ENCODE results near the gene EXOG.
"Not testable (repeated sequence)": the region's sequence is repeated elsewhere in the genome, so short reads cannot be mapped to it uniquely, and the experiment has no call there.

Gene EXOG

DNA sequence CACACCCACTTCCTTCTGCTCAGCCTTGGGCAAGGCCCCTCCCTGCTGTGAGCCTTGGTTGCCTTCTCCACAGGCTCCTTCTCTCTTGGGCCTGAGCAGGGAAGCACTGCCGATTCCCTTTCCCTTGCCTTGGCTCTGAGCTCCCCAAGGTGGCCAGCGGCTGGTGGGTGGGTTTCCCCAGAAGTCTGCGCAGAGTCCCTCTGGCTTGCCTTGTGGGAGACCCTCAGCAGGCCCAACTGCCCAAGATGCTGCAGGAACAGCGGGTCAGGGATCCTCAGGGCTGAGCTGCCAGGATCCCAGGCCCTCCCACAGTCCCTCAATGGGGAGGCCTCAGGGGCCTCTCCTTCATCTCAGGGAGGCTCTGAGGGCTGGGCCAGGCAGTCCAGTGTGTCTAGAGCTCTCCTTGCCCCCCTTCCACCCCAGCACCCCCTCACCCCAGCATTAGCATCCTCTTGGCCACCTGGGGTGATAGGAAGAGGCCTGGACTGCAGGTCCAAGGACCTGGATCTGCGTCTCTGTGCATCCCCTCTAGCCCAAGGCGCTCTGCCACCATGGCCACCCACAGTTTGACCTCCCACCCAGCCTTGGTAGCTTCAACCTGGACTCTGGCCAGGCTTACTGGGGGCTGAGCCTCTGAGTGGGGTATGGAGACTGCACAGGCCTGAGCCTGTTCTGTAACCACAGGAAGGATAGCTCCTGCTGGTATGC lies 68.6 kb downstream of the EXOG start:
- DNase-seq (ENCODE audit: low read depth) = no peak

DNA sequence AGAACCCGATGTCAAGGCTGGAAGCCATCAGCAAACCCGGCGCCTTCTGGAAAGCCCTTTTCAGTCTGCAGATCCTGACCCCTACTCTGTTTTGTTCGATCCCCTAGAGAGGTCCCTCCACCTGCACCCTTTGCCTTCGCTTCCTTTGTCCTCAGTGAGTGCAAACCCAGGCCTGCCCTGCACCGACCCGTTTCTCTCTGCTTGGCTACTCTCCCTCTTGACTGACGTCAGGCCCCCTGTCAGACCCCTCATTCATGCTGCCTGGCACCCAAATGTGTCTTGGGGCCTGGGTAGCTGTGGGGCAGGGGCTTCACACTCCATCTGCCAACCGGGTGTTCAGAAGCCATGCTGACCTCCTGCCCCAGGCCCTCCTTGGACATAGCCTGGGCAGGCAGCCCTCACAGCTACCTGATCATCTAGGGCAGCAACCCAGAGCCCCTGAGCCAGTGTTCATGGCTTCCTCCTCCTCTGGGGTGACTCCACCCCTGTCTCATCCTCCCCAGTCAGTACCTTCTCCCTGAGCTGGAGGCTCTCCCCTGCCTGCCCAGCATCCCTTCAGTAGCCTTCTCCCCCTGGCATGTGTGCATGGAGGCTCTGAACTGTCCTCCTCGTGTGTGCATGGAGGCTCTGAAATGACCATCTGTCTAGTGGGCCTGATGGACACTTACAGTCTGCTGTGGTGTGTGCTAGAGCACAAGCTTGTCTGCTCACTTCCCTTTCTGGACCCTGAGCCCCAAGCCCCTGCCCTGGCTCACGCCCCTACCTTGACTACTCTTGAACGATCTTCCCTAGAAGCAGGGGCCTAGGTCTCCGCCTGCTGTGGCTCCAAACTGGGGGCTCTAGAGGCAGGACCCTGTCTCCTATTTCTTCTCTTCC lies 69.4 kb downstream of the EXOG start:
- no peak for DNase-seq (ENCODE audit: low read depth)

DNA sequence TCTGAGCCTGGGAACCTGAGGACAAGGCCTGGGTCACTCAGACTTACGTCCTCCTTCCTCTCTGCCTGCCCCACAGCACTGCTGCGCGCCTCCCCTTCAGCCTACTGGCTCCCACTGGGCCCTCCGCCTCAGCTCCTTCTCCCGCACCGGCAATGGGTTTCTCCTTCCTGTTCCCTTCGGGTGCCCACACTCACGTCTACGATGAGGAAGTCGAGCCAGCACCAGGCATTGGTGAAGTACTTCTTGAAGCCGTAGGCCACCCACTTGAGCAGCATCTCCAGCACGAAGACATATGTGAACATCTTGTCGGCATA lies 70.0 kb downstream of the EXOG start:
- no peak for DNase-seq (ENCODE audit: low read depth)

DNA sequence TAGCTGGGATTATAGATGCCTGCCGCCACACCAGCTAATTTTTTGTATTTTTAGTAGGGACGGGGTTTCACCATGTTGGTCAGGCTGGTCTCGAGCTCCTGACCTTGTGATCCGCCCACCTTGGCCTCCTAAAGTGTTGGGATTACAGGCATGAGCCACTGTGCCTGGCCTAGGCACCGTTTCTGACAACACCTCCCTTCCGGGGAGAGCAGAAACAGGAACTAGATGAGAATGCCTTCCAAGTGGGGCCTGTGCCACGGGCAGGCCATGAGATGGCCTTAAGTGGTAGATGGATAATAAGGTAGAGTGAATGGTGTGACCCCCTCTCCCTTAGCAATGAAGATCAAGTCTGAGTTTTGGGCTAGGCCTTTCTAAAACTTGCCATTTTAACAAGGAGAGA lies 70.7 kb downstream of the EXOG start:
- DNase-seq (ENCODE audit: low read depth) = not testable (repeated sequence)

DNA sequence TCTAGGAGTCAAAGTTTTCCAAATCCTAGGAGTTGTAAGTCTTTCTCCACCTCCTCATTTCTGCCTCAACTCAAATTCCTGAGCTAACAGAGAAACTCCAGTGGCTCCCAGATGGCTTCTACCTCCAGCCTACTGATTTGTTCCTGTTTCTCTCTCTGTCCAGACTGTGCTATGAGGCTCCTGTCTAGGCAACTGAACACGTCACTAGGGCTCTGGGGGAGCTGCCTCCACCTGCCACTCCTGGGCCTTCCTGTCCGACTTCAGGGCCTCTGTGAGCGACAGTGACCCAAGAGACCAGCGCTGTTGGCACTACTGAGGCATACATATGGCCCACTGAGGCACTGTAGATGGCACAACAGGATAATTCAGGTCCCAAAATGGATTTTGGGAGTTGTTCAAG lies 71.4 kb downstream of the EXOG start:
- DNase-seq (ENCODE audit: low read depth) = no peak

DNA sequence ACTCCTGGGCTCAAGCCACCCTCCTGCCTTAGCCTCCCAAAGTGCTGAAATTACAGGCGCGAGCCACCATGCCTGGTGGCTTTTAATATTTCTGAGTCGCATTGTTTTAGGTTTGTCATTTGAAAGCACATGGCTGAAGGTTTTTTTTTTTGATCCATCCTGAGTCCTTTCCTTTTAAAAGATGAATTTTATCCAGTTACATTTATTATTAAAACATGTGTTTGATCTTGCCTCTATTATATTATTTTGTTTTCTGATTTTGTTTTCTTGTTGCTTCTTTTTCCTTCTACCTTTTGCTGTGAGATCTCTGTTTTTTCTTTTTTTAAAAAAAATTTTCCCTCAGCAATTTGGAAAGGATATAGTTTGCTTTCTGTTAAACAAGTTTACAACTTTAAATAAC lies 77.0 kb downstream of the EXOG start:
- DNase-seq (ENCODE audit: low read depth) = no peak

DNA sequence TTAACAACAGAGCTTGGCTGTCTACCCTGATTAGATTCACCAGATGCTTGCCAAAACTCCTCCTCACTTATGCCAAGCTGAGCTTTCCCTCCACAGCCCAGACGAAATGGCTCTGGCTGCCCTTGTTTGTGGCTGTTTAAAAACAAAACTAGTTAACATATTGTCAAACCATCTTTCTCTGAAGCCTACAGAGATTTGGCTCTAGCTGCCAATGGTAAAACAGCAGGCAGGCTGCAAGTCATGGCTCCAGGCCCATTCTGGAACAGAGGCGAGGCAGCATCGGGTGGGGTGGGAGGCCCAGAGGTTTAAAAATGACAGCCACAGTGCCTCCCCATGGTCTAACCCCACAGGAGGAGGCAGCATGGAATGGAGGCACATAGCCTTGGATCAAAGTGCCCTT lies 77.4 kb downstream of the EXOG start:
- DNase-seq (ENCODE audit: low read depth) = no peak

DNA sequence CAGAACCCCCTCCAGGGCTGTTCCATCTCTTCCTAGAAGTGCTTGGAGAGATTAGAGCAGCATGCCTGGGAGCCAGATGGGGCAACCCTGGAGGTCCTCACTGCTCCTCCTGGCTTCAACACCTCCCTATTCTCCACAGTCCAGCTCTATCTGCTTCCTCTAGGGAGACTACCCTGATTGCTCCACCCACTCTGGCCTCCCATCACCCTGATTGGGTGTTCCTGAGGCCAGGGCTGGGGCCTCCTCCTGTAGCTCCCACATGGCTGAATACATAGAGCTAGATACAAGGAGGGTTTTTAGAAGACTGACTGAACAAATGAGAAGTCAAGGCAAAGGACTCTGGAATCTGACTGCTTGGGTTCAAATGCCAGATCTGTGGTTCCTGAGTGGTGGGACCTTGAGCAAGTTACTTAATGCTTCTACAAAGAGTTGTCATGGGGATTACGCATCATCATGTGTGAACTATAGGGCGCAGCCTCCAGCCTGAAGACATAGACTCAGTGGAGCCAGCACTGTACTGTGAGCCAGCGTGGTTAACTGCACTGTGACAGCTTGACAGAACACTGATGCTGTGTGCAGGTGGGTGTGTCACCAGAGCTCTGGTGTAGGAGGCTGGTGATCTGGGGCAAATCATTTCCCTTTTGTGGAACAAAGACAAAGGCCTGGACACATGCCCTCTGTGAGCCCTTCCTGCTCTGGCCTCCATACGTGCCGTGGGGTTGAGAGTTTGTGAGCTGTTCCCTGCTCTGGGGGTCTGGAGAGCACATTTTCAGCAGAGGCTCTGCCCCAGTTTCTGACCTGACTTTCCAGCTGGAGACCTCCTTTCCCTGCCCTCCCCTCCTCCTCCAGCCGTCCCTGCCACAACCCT lies 78.5 kb downstream of the EXOG start:
- no peak for DNase-seq (ENCODE audit: low read depth)

DNA sequence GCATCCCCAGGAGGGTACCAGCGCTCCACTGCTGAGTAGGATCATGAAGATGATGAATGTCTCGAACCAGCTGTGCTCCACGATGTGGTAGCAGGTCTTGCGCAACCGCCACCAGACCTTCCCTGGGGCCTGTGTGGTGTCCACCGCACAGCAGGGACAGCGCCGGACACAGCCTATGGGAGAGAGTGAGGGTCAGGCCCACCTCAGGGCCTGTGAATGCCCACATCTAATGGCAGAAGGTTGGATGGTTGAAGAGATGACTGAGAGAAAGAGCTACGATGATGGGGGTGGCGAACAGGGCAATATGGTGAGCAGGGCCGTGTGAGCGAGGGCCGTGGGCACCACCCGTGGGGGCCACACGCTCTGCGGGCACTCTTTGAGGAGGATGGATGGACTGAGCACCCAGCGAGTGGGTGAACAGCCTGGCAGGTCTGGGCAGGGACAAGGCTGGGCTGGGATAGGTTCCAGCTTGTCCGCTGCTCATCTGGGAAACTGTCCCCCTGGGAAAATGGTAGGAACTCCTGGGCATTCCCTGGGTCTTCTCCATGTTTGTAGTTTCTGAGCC lies 79.2 kb downstream of the EXOG start:
- no peak for DNase-seq (ENCODE audit: low read depth)

All from stimulated activated CD8-positive, alpha-beta memory T cell treated with anti-CD3 and anti-CD28 coated beads, Interleukin-15, amount 100 ng/mL, for 24 hours (primary cell).